Coronary artery (tissue), 2 donors: ENCODE data around the gene PRKCE.

Experiments used
- DNase-seq: peaks from one replicate; pipeline ENCODE4 v3.0.0-alpha.2; 2017; ENCODE audit warnings: low spot score
- H3K27ac ChIP-seq, 2 donors: fragments of 200-600 bp; sonication (generic); one replicate each; pipeline ENCODE4 v1.5.1; 2016 to 2019
- H3K4me3 ChIP-seq: fragments of 200-600 bp; sonication (generic); 2 replicates; pipeline ENCODE4 v1.5.1; 2016; ENCODE audit warnings: mild to moderate bottlenecking, moderate library complexity
- TF ChIP-seq, protein P1 (sequence below): fragments of 200-600 bp; sonication (generic); IDR thresholded peaks from one replicate; pipeline ENCODE4 v1.5.1; 2019; ENCODE audit warnings: antibody characterized with exemption

Gene PRKCE

DNA sequence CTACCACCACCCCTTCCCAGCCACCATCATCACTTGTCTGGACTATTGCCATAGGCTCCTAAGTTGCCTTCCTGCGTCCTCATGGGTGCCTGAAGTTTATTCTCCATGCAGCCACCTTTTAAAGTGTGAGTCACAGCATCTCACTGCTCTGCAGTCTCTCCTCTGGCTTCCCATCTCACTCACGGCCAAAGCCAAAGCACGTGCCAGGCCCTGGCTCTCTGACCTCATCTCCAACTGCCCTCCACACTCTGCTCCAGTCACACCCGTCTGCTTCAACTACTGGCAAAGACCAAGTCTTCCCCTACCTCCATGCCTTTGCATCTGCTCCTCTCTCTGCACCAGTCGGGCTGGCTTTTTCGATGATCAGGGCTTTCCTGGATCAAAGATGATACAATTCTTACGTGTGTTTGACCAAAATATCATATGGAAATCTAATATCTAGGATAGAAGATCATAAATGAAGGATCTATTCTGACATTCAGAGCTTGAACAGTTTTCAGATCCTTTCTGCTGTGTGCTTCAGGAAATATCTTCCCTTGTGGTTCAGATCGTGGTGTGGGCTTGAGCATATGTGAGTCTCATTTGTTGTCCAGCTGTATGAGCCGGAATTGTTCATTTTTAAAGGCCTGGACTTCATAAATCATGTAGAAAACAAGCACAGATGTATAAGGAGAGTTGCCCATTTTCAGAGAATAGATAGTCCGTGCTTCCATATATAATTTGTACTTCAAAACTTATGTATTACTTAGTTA lies 175.6 kb downstream of the PRKCE start:
- H3K27ac ChIP-seq: no peak overlapping the region
- DNase-seq: no peak
- TF ChIP-seq, protein P1, sequence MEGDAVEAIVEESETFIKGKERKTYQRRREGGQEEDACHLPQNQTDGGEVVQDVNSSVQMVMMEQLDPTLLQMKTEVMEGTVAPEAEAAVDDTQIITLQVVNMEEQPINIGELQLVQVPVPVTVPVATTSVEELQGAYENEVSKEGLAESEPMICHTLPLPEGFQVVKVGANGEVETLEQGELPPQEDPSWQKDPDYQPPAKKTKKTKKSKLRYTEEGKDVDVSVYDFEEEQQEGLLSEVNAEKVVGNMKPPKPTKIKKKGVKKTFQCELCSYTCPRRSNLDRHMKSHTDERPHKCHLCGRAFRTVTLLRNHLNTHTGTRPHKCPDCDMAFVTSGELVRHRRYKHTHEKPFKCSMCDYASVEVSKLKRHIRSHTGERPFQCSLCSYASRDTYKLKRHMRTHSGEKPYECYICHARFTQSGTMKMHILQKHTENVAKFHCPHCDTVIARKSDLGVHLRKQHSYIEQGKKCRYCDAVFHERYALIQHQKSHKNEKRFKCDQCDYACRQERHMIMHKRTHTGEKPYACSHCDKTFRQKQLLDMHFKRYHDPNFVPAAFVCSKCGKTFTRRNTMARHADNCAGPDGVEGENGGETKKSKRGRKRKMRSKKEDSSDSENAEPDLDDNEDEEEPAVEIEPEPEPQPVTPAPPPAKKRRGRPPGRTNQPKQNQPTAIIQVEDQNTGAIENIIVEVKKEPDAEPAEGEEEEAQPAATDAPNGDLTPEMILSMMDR: no peak

DNA sequence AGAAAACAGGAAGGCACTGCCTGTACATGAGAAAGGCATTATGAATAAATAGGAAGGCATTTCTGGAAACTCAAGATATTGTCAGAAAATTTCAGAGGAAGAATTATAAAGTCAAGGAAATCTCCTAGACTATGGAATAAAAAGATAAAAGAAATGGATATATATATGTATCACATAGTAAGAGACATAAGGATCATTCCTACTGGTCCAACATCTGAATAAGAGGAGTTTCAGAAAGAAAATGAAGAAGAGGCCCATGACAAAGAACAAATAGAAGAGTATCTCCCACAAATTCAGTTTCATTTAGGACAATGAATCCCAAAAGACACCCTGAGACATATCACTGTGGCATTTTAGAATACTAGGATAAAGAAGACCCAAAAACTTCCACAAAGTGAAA lies 178.8 kb downstream of the PRKCE start:
- TF ChIP-seq, protein P1: no peak
- Histone ChIP-seq H3K4me3 (no peak overlapping the region), H3K27ac (no peak overlapping the region)
- no peak for DNase-seq

More for the DNA sequence above, 175.6 kb downstream of the PRKCE start:
- no peak overlapping the region for H3K4me3 ChIP-seq

DNA sequence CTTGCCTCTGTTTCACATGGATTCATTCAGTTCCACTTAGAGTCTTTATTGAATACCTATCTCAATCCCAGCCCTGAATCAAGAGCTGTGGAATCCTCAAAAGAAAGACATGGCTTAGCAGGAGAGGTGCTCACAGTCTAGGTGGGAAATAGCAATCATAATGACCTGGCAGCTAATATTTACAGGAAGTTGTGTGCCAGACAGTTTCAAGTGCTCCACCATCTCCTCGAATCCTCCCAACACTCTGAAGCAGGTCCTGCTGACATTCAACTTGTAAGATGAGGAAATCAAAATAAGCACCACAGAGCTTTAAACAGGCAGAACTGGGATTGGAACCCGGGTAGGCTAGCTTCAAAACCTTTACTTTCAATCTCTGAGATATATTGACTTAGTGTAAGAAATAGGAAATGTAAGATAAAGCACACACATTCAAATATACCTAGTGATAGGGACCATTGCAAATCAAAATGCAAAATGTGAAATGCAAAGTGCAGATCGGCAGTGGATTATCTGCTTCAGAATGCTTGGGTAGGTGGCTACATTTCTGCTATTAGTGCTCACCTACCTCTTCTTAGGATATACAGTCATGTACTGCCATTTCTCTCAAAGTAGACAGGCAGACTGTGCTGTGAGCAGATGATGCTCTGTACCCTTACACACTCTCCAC lies 182.0 kb downstream of the PRKCE start:
- Histone ChIP-seq H3K27ac (no peak overlapping the region), H3K4me3 (no peak overlapping the region)
- no peak for DNase-seq
- TF ChIP-seq, protein P1: no peak

DNA sequence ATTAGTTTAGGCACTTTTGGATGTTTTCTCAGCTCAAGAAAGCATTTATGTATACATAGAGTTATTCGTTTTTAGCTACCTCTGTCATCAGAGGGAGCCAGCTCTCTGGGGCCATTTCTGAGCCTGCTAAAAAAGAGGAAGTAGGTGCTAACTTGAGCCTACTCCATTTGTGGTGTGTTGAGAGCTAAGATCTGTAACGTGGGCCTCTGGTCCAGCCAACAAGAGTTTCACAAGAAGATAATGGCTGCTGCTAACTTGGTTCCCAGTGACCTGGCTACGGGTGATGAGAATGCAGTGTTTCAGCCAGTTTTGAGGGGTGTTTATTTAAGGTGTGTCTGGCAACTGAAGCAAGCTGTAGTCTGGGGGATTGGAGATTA lies 182.5 kb downstream of the PRKCE start:
- Histone ChIP-seq H3K4me3 (no peak overlapping the region), H3K27ac (no peak overlapping the region)
- TF ChIP-seq, protein P1: no peak
- no peak for DNase-seq

DNA sequence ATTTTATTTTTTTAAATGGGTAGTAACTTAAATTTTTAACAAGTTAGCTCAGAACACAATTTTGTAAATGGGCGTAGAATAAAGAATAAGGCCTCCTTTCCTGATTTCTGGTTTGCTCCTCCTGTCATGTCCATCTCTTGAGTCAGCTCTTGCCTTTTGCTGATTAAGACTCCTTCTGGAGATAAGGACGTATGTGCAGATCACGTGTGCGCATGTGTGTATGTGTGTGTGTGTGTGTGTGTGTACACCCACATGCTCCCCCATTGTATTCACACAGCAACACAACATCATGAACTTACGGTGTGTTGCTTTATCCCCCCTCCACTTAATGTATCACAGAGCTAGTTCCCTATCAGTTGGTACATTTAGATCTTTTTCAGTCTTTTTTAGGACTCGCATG lies 182.9 kb downstream of the PRKCE start:
- Histone ChIP-seq H3K4me3 (no peak overlapping the region), H3K27ac (no peak overlapping the region)
- TF ChIP-seq, protein P1: no peak
- no peak for DNase-seq

DNA sequence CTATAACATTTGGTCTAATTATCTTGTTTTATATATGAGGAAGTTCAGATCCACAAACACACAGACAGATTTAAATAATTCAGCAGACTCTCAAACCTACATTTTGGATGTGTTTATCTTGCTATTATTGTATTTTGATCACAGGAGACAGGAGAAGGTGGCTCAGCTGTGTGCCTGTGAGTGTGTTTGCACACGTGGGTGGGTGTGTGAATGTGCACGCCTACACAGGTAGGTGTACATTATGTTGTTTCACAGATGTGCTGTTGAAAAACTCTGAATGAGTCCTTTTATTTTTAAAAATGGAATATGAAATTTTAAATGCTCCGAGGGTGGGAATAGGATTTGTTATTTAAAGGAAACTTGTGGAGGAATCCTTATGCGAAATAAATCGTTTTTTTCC lies 183.4 kb downstream of the PRKCE start:
- TF ChIP-seq, protein P1: no peak
- no peak for DNase-seq
- H3K27ac ChIP-seq: no peak overlapping the region
- H3K4me3 ChIP-seq: no peak overlapping the region

DNA sequence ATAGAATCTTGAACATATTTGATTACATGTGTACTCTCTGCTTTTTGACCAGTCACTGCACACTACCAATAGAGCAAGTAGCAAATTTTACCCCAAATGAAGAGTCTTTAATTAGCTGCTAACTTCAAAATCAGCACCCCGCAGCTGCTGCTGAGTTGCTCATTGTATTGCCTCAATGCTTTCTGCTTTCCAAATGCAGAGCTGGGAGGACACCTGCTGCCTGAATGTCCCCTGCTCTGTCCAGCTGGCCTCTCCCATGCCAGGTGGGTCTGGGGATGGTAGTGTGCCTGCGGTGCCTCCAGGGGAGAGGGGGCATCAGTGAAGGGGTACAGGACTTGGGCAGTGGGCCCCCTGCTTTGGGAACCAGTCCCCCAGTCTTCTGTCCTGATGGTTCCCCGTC lies 184.8 kb downstream of the PRKCE start:
- Histone ChIP-seq H3K4me3 (no peak overlapping the region), H3K27ac (no peak overlapping the region)
- DNase-seq: no peak
- TF ChIP-seq, protein P1: no peak
